Measurements from ENCODE around the gene SPCS2. TPM values are rescaled to one million over a fixed set of nuclear protein-coding genes. Genes with fewer than 3 reads are reported as not detected.

The SPCS2 gene
- total RNA-seq = 100 to 1,000 TPM; 173 to 231 TPM
- polyA plus RNA-seq (ENCODE audit: insufficient read length in 6 of 6) = 100 to 1,000 TPM; 160 to 202 (median 173) TPM
- long read RNA-seq, donor 1, transcript SPCS2-201 (5 exons, 2,708 nt) = major isoform, 230 of 274 reads
- long read RNA-seq, donor 1, partial matches to known transcripts = 29 of 274 reads
- long read RNA-seq, donor 1, other reads (novel, unspliced or antisense) = 10 of 274 reads
- long read RNA-seq, donor 2, transcript SPCS2-201 (5 exons, 2,708 nt) = major isoform, 123 of 158 reads
- long read RNA-seq, donor 2, transcript SPCS2-205 (2 exons, 265 nt) = minor isoform, 8 of 158 reads
- long read RNA-seq, donor 2, partial matches to known transcripts = 21 of 158 reads
- long read RNA-seq, donor 2, other reads (novel, unspliced or antisense) = 5 of 158 reads
- long read RNA-seq, donor 3, transcript SPCS2-201 (5 exons, 2,708 nt) = major isoform, 119 of 140 reads
- long read RNA-seq, donor 3, partial matches to known transcripts = 8 of 140 reads
- long read RNA-seq, donor 3, other reads (novel, unspliced or antisense) = 8 of 140 reads
- long read RNA-seq, donor 4, partial matches to known transcripts = 4 of 9 reads
- long read RNA-seq, donor 4, other reads (novel, unspliced or antisense) = 3 of 9 reads
- long read RNA-seq, donor 5, transcript SPCS2-201 (5 exons, 2,708 nt) = major isoform, 145 of 172 reads
- long read RNA-seq, donor 5, partial matches to known transcripts = 20 of 172 reads
- long read RNA-seq, donor 5, other reads (novel, unspliced or antisense) = 0 of 172 reads
- long read RNA-seq, donor 6, transcript SPCS2-205 (2 exons, 265 nt) = minor isoform, 7 of 159 reads
- long read RNA-seq, donor 6, transcript SPCS2-201 (5 exons, 2,708 nt) = major isoform, 131 of 159 reads
- long read RNA-seq, donor 6, partial matches to known transcripts = 14 of 159 reads
- long read RNA-seq, donor 6, other reads (novel, unspliced or antisense) = 6 of 159 reads
- long read RNA-seq, donor 7, transcript SPCS2-201 (5 exons, 2,708 nt) = major isoform, 108 of 114 reads
- long read RNA-seq, donor 7, partial matches to known transcripts = 5 of 114 reads
- long read RNA-seq, donor 7, other reads (novel, unspliced or antisense) = 0 of 114 reads
- long read RNA-seq, donor 8, transcript SPCS2-201 (5 exons, 2,708 nt) = major isoform, 147 of 187 reads
- long read RNA-seq, donor 8, partial matches to known transcripts = 35 of 187 reads
- long read RNA-seq, donor 8, other reads (novel, unspliced or antisense) = 0 of 187 reads
- long read RNA-seq, donor 9 = 0 reads
- long read RNA-seq, donor 10, partial matches to known transcripts = 0 of 6 reads
- long read RNA-seq, donor 10, other reads (novel, unspliced or antisense) = 3 of 6 reads
- long read RNA-seq, donor 11, transcript SPCS2-201 (5 exons, 2,708 nt) = major isoform, 236 of 300 reads
- long read RNA-seq, donor 11, transcript SPCS2-205 (2 exons, 265 nt) = minor isoform, 8 of 300 reads
- long read RNA-seq, donor 11, partial matches to known transcripts = 41 of 300 reads
- long read RNA-seq, donor 11, other reads (novel, unspliced or antisense) = 10 of 300 reads
- long read RNA-seq, donor 12, transcript SPCS2-201 (5 exons, 2,708 nt) = major isoform, 150 of 188 reads
- long read RNA-seq, donor 12, transcript SPCS2-205 (2 exons, 265 nt) = minor isoform, 5 of 188 reads
- long read RNA-seq, donor 12, partial matches to known transcripts = 24 of 188 reads
- long read RNA-seq, donor 12, other reads (novel, unspliced or antisense) = 5 of 188 reads

DNA sequence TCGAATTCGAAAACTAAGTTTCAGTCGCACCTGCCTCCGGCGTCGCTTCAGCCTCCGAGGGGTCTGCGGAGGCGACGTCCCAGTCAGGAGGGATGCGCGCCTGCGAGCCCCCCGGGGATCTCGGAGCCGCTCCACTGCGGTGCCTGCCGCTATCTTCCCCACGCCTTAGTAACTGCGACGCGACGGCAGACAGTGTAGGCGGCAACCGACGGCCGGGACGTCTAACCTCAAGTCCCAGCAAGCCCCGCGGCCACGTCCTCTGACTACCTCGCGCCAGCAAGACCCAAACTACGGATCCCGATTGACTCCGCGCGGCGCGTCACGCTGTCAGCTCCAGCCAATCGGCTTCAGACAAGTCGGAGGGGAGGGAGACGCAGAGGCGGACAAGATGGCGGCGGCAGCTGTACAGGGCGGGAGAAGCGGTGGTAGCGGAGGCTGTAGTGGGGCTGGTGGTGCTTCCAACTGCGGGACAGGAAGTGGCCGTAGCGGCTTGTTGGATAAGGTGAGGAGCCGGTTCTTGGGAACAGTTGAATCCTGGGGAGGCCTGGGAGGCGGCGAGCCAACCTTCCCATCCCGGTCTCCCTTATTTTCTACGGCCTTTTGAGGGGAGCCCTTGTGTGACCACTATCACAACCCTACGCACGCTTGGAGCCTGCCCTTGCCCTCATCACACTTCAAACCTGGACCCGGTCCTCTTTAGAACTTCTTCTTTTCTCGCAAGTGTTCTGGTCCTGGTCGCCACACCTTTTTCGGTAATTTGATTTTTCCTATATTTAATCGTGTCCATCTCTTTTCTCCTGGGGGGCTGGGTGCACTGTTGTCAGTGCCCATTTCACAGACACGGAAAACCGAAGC, at the start of gene SPCS2, which contains the start of gene XRRA1:
SPCS2 (plus strand) TSS at position 369 of the 855 bp plus-strand sequence; CDS start at position 389, 20 bp downstream.
XRRA1 (minus strand) TSS at position 194 of the 855 bp plus-strand sequence. CDS start 8,213 bp downstream, outside the sequence.
- TF ChIP-seq, protein P1, sequence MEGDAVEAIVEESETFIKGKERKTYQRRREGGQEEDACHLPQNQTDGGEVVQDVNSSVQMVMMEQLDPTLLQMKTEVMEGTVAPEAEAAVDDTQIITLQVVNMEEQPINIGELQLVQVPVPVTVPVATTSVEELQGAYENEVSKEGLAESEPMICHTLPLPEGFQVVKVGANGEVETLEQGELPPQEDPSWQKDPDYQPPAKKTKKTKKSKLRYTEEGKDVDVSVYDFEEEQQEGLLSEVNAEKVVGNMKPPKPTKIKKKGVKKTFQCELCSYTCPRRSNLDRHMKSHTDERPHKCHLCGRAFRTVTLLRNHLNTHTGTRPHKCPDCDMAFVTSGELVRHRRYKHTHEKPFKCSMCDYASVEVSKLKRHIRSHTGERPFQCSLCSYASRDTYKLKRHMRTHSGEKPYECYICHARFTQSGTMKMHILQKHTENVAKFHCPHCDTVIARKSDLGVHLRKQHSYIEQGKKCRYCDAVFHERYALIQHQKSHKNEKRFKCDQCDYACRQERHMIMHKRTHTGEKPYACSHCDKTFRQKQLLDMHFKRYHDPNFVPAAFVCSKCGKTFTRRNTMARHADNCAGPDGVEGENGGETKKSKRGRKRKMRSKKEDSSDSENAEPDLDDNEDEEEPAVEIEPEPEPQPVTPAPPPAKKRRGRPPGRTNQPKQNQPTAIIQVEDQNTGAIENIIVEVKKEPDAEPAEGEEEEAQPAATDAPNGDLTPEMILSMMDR (IDR thresholded peaks at IDR 0.05) = no peak
- Histone ChIP-seq H3K4me3 (peak within 1 kb of the TSS; percentile 76 to 89), H3K9me3 (no peaks in the 10 kb centered on the region), H3K27ac (peak within 1 kb of the TSS; percentile 65 to 88), H3K36me3 (peaks cover 0 to 11% of the 10 kb centered on the region in 2 donors), H3K4me1 (peaks cover 14 to 55% of the 10 kb centered on the region in 2 donors), H3K27me3 (no peaks in the 10 kb centered on the region)
- DNase-seq (peak; percentile 94 to 100 (median 99)), ATAC-seq (peak; percentile 99)
- intact Hi-C loops (cut with DNase I) = no loop called here

DNA sequence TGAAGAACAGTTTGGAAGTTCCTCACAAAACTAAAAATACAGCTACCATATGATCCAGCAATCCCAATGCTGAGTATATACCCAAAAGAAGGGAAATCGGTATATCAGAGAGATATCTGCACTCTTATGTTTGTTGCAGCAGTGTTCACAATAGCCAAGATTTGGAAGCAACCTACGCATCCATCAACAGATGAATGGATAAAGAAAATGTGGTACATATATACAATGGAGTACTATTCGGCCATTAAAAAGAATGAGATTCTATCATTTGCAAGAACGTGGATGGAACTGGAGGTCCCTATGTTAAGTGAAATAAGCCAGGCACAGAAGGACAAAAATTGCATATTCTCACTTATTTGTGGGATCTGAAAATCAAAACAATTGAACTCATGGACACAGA, 46.7 kb upstream of the SPCS2 start:
- Histone ChIP-seq H3K36me3 (peaks cover 0 to 42% of the 10 kb centered on the region in 2 donors), H3K27ac (no peak overlapping the region), H3K9me3 (peaks cover 0 to 39% of the 10 kb centered on the region in 2 donors), H3K4me3 (no peak overlapping the region), H3K27me3 (no peaks in the 10 kb centered on the region), H3K4me1 (no peaks in the 10 kb centered on the region)
- intact Hi-C loops (cut with DNase I) = no loop called here
- TF ChIP-seq, protein P1 (IDR thresholded peaks at IDR 0.05) = no peak
- DNase-seq = no peak
- ATAC-seq = no peak

DNA sequence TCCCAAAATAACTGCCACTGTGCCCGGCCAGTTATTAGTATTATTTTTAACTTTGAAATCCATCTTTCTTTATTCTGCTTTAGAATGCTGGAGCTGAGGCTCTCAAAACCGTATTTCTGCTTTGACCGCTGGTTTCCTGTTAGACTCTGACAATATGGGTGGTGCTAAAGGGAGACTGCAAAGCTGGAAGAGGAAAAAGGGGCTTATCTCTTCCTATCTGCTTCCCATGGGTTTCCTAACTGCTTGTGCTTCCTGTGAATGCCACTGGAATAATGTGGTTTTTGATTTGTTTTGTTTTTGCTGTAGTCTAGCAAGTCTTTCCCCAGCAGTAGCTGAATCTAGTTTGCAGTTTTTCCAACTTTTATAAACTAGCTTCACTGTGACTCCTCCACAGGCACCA, 43.7 kb upstream of the SPCS2 start:
- intact Hi-C loops (cut with DNase I) = no loop called here
- Histone ChIP-seq H3K4me3 (no peak overlapping the region), H3K27me3 (no peaks in the 10 kb centered on the region), H3K36me3 (peaks cover 0 to 66% of the 10 kb centered on the region in 2 donors), H3K4me1 (no peaks in the 10 kb centered on the region), H3K27ac (peak overlapping the region in 1 of 2 donors; percentile 42), H3K9me3 (peaks cover 0 to 18% of the 10 kb centered on the region in 2 donors)
- DNase-seq = peak in 1 of 4 donors; percentile 2
- TF ChIP-seq, protein P1 (IDR thresholded peaks at IDR 0.05) = no peak
- ATAC-seq = no peak

DNA sequence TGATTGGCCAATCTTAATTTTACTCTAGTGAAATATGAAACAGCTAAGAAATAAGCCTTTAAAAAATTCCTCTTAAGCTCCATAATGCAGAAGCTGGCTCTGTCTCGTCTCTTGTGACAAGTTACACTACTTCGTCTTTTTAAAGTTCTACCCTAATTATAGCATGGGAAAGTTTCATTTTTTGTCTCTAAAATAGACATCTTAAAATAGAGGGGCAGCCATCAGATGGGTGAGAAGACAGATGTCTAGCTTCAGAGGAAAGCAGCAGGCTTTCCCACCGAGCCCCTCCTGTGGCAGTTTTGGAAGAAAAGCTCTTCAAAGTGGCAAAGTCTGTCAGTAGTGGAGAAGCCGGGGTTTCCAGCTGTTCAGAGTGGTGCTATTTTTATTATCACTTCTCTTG, 39.7 kb upstream of the SPCS2 start:
- TF ChIP-seq, protein P1 (IDR thresholded peaks at IDR 0.05) = no peak
- Histone ChIP-seq H3K27me3 (no peaks in the 10 kb centered on the region), H3K4me3 (no peak overlapping the region), H3K36me3 (peaks cover 0 to 83% of the 10 kb centered on the region in 2 donors), H3K4me1 (no peaks in the 10 kb centered on the region), H3K27ac (no peak overlapping the region), H3K9me3 (no peaks in the 10 kb centered on the region)
- intact Hi-C loops (cut with DNase I) = no loop called here
- no peak for DNase-seq
- ATAC-seq = no peak

All from left lung (tissue), 14 donors.